B cell (primary cell): ENCODE data around the gene SLC35F3.

Experiments
- CTCF ChIP-seq: fragments of 200-600 bp; IDR thresholded peaks from one replicate; pipeline ENCODE4 v1.8.0; 2022; ENCODE audit warnings: antibody characterized with exemption, mild to moderate bottlenecking
- EZH2 ChIP-seq: IDR thresholded peaks from 2 replicates; pipeline ENCODE4 v1.6.1; 2012; ENCODE audit warnings: borderline replicate concordance, low read depth, mild to moderate bottlenecking, moderate library complexity, low read length; ENCODE audit not compliant: insufficient read depth, poor library complexity, severe bottlenecking

- no peak for TF ChIP-seq CTCF
- no peak for TF ChIP-seq EZH2
Observed at GRCh38 chr1:234369784-234370183, 465.3 kb downstream of the SLC35F3 start.
